ENCODE results near the gene TMEM248.

GRCh38 chr7:66929165-66929564, 8.1 kb downstream of the TMEM248 start:
- no peak for TF ChIP-seq EZH2 (IDR thresholded peaks at IDR 0.05; ENCODE audit: borderline replicate concordance, low read length)
- TF ChIP-seq, protein P1, sequence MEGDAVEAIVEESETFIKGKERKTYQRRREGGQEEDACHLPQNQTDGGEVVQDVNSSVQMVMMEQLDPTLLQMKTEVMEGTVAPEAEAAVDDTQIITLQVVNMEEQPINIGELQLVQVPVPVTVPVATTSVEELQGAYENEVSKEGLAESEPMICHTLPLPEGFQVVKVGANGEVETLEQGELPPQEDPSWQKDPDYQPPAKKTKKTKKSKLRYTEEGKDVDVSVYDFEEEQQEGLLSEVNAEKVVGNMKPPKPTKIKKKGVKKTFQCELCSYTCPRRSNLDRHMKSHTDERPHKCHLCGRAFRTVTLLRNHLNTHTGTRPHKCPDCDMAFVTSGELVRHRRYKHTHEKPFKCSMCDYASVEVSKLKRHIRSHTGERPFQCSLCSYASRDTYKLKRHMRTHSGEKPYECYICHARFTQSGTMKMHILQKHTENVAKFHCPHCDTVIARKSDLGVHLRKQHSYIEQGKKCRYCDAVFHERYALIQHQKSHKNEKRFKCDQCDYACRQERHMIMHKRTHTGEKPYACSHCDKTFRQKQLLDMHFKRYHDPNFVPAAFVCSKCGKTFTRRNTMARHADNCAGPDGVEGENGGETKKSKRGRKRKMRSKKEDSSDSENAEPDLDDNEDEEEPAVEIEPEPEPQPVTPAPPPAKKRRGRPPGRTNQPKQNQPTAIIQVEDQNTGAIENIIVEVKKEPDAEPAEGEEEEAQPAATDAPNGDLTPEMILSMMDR (IDR thresholded peaks at IDR 0.05; ENCODE audit: low read length), result no peak
